NCI-H1092 treated with DMSO at 0.1 percent for 48 hours (cell line): Measurements from ENCODE around the gene CCSER1.
"Not testable (repeated sequence)": the region's sequence is repeated elsewhere in the genome, so short reads cannot be mapped to it uniquely, and the experiment has no call there.

ENCODE experiments used
- DNase-seq: peaks from one replicate; lab custom pipeline; 2025; lab: John Stamatoyannopoulos, UW

The CCSER1 gene

DNA sequence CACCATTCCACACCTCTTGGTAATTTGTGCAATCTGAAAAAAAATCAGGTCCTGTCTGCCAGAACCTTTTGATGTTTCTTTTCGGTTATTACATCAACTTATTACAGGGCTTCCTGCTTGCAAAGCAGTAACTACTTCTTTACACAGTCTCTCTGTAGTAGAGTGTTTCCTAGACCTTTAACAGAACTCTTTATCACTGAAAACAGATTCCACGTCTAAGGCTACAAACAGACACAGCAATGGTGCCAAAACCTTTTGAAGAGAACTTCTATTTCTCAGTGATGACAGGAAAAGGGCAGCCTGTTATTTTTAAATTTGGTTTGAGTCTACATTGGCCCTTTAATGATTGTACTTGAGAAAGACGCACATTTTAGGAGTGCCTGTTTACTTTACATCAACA, 1463.1 kb downstream of the CCSER1 start:
- no peak for DNase-seq

DNA sequence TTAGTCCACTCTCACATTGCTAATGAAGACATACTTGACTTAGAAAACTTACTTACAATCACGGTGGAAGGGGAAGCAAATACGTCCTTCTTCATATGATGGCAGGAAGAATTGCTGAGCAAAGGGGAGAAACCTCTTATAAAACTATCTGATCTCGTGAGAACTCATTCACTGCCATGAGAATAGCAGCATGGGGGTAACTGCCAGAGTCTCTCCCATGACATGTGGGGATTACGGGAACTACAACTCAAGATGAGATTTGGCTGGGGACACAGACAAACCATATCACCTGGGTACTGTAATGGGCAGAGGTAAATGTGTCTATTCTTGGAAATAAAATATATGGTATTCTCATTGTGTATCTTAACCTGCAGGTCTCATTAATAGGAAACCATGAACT, 1464.9 kb downstream of the CCSER1 start:
- DNase-seq, result no peak

- no peak for DNase-seq
Measured at GRCh38 chr4:91596718-91597117, 1469.5 kb downstream of the CCSER1 start.

GRCh38 chr4:91598696-91599095, 1471.5 kb downstream of the CCSER1 start:
- no peak for DNase-seq

DNA sequence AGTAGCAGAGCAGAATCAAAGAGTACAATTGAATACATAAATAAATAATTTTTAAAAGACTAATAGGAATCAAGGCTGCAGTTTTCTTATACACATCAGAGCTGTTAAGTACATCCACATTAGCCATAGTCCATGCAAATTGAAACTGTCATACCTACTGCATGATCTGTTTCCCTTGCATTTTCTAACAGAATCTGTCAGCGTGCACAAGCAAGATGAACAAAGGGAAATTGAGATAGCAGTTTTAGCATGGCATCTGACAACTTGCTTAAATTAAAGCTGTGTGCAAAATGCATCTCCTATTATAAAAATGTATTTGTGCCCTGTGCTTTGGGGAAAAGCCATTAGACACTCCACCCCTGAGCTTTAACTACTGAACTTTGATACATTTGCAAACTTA, 1473.1 kb downstream of the CCSER1 start:
- no peak for DNase-seq

DNA sequence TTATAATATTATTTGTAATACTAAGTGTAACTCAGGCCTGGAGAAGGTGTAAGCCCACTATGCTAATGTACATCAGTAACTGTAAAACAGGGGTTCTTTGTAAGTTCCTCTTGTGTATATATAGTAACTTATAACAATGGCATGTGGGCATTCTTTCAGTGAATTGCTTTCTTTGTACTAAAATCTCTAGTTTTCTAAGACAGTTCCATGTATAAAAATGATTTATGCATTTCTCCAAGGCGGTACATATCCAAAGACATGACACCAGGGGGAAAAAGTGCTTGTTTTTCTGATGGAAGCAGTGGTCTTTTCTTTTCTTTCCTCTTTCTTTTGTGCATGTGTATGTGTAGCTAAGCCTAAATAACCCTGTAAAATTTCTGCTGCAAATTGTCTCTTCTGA, 1474.2 kb downstream of the CCSER1 start:
- DNase-seq, result no peak

DNA sequence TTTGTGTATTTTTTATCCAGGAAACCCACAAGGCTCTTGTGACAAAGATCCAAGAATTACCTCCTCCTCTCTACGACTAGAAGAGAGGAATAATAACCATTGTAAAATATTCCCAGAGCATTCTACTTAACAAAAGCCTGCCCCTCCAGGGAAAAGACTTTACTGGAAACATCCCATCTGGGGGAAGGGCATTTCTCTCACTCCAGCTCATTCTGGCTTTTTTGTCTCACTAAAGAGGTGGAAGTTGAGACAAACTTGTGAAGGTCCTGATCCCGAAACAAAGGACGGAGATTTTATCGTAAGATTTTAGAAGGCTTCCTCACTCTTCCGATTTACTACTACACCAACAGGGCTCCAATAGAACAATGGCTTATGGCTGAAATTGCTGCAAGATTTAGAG, 1484.6 kb downstream of the CCSER1 start:
- no peak for DNase-seq

DNA sequence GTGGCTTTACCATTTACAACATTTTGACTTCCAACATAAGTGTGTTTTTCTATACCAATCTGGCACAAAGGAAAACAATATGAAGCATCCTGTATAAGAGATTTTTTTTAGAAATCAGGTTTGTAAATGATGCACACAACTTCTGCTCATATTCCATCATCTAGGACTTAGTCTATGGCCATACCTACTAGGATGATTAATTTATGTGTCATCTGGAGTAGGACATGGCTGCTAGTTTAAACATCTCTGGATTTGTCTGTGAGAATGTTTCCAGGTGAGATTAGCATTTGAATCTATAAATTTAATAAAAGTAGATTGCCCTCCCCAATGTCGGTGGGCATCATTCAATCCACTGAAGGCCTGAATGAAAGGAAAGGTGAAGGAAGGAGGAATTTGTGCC, 1493.8 kb downstream of the CCSER1 start:
- no peak for DNase-seq

DNA sequence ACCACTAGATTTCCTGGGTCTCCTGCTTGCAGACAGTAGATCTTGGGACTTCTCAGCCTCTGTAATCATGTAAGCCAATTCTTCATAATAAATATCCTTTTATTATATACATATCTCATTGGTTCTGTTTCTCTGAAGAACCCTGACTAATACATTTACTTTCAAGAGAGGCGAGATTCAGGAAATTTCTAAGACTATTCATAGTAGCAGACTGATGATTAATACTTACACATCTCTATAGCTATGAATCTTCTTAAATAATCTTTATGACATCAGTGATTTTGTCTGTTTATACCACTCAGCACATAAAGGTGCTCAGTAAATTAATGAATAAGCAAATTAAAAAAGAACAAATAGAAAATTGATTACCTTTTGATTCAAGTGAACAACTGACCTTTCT, 1494.3 kb downstream of the CCSER1 start:
- no peak for DNase-seq

DNA sequence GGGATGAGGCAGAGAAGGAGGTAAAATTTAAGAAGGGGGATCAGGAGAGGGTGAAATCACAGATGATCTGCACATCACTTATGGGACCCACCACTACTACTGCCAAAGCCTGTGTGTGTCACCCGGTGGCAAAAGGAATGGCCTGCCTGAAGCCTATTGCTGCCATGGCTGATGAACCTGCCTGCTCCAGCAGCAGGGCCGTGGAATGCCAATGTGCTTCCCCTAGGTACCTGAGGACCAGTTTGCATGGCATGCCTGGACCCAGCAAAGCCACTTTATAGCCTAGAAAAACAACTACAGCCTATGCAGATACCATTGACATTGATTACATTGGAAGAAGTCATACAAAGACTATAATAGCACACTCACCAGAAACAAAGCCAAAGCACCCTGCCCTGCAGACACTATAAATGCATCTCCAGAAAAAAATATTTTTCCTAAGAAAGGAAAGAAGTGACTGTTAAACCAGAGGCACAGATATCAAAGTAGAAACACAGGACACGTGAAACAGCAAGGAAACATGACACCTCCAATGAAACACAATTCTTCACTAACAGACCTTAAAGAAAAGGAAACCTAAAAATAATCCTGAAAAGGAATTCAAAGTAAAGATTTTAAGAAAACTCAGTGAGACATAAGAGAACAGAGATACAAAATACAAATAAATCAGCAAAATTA, 1495.9 kb downstream of the CCSER1 start:
- DNase-seq, result no peak

DNA sequence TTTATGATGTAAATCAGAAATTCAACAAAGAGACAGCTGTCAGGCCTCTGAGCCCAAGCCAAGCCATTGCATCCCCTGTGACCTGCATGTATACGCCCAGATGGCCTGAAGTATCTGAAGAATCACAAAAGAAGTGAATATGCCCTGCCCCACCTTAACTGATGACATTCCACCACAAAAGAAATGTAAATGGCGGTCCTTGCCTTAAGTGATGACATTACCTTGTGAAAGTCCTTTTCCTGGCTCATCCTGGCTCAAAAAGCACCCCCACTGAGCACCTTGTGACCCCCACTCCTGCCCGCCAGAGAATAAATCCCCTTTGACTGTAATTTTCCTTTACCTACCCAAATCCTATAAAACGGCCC, 1496.4 kb downstream of the CCSER1 start:
- not testable (repeated sequence) for DNase-seq

DNA sequence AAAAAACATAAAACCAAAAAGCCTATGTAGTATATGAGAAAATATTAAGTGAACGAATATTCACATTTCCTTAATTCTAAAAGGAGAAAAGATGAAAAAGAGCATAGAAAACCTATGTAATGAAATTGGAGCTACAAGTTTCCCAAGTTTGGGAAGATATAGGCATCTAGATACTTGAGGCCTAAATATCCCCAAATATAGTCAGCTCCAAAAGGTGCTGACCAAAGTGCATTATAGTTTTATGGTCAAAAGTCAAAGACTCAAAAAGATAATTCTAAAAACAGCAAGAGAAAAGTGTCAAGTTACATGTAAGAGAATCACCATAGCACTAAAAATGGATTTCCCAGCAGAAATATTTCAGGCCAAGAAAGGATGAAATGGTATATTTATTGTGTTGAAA, 1502.9 kb downstream of the CCSER1 start:
- DNase-seq, result no peak

- DNase-seq, result no peak
Measured at GRCh38 chr4:91630764-91631163, 1503.6 kb downstream of the CCSER1 start.

DNA sequence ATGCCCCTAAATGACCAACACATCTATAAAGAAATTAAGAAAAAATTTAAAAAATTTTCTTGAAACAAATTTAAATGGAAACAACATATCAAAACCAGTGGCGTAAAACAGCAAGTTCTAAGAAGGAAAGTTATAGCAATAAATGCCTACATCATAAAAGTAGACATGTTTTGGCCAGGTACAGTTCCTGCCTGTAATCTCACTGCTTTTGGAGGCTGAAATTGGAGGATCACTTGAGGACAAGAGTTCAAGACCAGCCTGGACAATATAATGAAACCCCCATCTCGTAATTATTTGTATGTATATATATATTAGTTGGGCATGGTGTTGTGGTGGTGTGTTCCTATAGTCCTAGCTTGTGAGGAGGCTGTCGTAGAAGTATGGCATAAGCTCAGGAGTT, 1504.1 kb downstream of the CCSER1 start:
- no peak for DNase-seq

- no peak for DNase-seq
Measured at GRCh38 chr4:91636083-91636482, 1508.9 kb downstream of the CCSER1 start.
